Ovary (tissue), 3 donors: ENCODE results near the gene ASB6.

Experiments
- EP300 ChIP-seq: sonication (generic); formaldehyde crosslinking; IDR thresholded peaks from one replicate; pipeline ENCODE4 v1.6.1; 2017; ENCODE audit warnings: antibody characterized with exemption
- TF ChIP-seq, protein P1 (sequence below), 3 donors: fragments of 450-650 bp in 2 of 3; fragments of 200-600 bp in 1 of 3; IDR thresholded peaks; one replicate each; pipeline versions ENCODE4 v1.5.1 to v1.8.0; 2016 to 2022; ENCODE audit warnings: antibody characterized with exemption in 3 of 3, mild to moderate bottlenecking in 1 of 3
- donor health status: DM: no; HTN: no; CAD: no.

DNA sequence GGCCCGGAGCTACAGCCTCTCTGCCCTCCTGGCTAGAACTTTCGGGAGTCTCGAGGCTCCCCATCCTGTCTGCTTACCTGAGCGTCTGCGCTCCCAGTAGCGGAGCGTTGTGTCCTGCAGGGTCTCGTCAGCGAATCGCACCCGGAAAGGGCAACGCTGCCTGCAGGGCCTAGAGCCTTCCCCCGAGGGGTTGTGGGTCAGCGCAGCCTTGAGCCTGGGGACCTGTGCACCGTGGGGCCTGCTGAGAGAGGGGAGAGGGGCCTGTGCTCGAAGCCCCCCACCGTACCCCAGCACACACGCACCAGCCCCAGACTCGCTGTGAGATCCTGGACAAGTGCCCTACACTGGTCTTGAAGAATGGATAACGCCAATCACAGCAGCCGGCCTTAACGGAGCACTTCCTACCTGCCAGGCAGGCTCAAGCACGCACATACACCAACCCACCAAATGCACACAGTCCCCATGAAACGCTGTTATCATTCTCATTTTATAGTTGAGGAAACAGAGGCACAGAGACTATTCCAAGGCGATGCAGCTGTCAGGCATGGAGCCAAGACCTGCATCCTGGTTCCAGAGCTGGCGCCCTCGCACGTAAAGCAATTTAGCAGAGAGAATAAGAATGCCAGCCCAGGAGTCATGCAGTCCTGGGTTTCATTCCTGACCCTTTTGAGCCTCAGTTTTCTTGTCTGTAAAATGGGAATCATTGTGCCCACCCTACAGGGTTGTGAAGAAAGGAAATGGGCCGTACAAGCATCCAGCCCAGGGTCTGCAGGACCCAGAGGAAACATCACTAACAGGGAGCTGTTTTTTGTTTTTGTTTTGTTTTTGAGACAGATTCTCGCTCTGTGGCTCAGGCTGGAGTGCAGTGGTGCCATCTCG lies 26.3 kb downstream of the ASB6 start:
- TF ChIP-seq, protein P1, sequence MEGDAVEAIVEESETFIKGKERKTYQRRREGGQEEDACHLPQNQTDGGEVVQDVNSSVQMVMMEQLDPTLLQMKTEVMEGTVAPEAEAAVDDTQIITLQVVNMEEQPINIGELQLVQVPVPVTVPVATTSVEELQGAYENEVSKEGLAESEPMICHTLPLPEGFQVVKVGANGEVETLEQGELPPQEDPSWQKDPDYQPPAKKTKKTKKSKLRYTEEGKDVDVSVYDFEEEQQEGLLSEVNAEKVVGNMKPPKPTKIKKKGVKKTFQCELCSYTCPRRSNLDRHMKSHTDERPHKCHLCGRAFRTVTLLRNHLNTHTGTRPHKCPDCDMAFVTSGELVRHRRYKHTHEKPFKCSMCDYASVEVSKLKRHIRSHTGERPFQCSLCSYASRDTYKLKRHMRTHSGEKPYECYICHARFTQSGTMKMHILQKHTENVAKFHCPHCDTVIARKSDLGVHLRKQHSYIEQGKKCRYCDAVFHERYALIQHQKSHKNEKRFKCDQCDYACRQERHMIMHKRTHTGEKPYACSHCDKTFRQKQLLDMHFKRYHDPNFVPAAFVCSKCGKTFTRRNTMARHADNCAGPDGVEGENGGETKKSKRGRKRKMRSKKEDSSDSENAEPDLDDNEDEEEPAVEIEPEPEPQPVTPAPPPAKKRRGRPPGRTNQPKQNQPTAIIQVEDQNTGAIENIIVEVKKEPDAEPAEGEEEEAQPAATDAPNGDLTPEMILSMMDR (IDR thresholded peaks at IDR 0.05) = no peak
- no peak for TF ChIP-seq EP300
